SK-N-MC (cell line): ENCODE data around the gene ARHGAP31.
"Not testable (repeated sequence)": the region's sequence is repeated elsewhere in the genome, so short reads cannot be mapped to it uniquely, and the experiment has no call there.

Experiments used
- EZH2 ChIP-seq: fragments of 200-600 bp; sonication (generic); IDR thresholded peaks from one replicate; pipeline ENCODE4 v1.6.1; 2017; ENCODE audit warnings: antibody characterized with exemption
- POLR2AphosphoS5 ChIP-seq: IDR thresholded peaks from 2 replicates; pipeline ENCODE4 v1.6.1; 2012; ENCODE audit warnings: mild to moderate bottlenecking, low read depth, low read length, borderline replicate concordance

DNA sequence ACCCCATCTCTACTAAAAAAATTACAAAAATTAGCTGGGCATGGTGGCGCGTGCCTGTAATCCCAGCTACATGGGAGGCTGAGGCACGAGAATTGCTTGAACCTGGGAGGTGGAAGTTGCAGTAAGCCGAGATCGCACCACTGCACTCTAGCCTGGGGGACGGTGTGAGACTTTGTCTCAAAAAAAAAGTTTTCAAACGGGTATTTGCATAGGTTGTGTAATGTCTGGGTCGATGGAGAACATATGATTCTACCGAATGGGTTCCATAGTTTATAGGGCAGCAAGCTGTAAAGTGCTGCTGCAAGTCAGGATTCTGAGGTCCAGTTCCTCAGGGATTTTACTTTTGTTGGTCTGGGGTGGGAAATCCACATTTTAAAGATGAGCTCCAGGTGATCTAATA, 12.2 kb downstream of the ARHGAP31 start:
- not testable (repeated sequence) for TF ChIP-seq POLR2AphosphoS5, EZH2
